Small intestine (tissue), 7 donors: ENCODE measurements around the gene RRAGD. TPM values are rescaled to one million over a fixed set of nuclear protein-coding genes. Genes with fewer than 3 reads are reported as not detected.

Experiments used
- DNase-seq, 2 donors: peaks; one replicate each; pipeline versions ENCODE4 v3.0.0 to v3.0.0-alpha.2; 2013
- FAIRE-seq: peaks from 2 replicates; lab custom pipeline; 2012; peaks lifted over from hg19 to GRCh38; lab: Jason Lieb, UNC
- H3K27ac ChIP-seq, 3 donors: one replicate each; pipeline ENCODE4 v1.5.1; 2013; ENCODE audit warnings: low read length in 2 of 3, mild to moderate bottlenecking in 2 of 3, control low read depth in 1 of 3, inconsistent platforms in 1 of 3, low read depth in 1 of 3, moderate library complexity in 1 of 3
- H3K27me3 ChIP-seq, 3 donors: one replicate each; pipeline ENCODE4 v1.6.1; 2013; ENCODE audit warnings: low read length in 3 of 3, inconsistent platforms in 1 of 3; ENCODE audit not compliant: control insufficient read depth in 3 of 3, insufficient read depth in 3 of 3
- H3K36me3 ChIP-seq, 3 donors: one replicate each; pipeline ENCODE4 v1.6.1; 2013; ENCODE audit warnings: low read length in 3 of 3, inconsistent platforms in 1 of 3, low read depth in 1 of 3, mild to moderate bottlenecking in 1 of 3, moderate library complexity in 1 of 3; ENCODE audit not compliant: control insufficient read depth in 3 of 3, insufficient read depth in 2 of 3
- H3K4me1 ChIP-seq, 3 donors: one replicate each; pipeline ENCODE4 v1.6.1; 2013; ENCODE audit warnings: low read length in 2 of 3, inconsistent platforms in 1 of 3, low read depth in 1 of 3, mild to moderate bottlenecking in 1 of 3, moderate library complexity in 1 of 3; ENCODE audit not compliant: control insufficient read depth in 3 of 3, insufficient read depth in 2 of 3
- H3K4me3 ChIP-seq, 3 donors: one replicate each; pipeline ENCODE4 v1.5.1; 2013; ENCODE audit warnings: low read length in 3 of 3, control low read depth in 1 of 3, inconsistent platforms in 1 of 3, low read depth in 1 of 3, mild to moderate bottlenecking in 1 of 3, moderate library complexity in 1 of 3
- H3K9me3 ChIP-seq, 2 donors: one replicate each; pipeline ENCODE4 v1.6.1; 2013; ENCODE audit warnings: low read depth in 1 of 2, low read length in 1 of 2; ENCODE audit not compliant: control insufficient read depth in 2 of 2, insufficient read depth in 1 of 2
- WGBS, 3 donors: extraction: QIAGEN DNeasy Blood & Tissue Kit; methylation state at CpG; one replicate each; pipeline ENCODE4 v1.1.7; 2013; 5-methylcytosine and 5-hydroxymethylcytosine counted together
- polyA plus RNA-seq, 4 donors: library from polyadenylated mRNA; stranded (reverse) in 3 of 4; unstranded in 1 of 4; fragments of 200-250 nt in 3 of 4; fragments of 120-200 nt in 1 of 4; gene quantifications; one replicate each; pipeline versions ENCODE4 v1.2.1 to v1.2.3, GENCODE V29; 2013
- donor health status: healthy with polysubstance abuse.
- donor health status: control.
- donor health status: control.
- donor health status: Bipolar disorder and iron deficiency.
- donor health status: healthy.

RRAGD gene
- polyA plus RNA-seq, 4 donors, result 0.67 to 63.9 (median 2.6) TPM

GRCh38 chr6:89381031-89381430, 31.0 kb downstream of the RRAGD start:
- no peaks in the 10 kb centered on the region for H3K27me3 ChIP-seq
- 78 to 85% (median 82%) methylated on average over 2 of the region's 2 CpGs for WGBS, 3 donors
- H3K27ac ChIP-seq, result no peak overlapping the region
- H3K4me1 ChIP-seq, result no peaks in the 10 kb centered on the region
- H3K36me3 ChIP-seq, result peaks cover 0 to 7% (median 0%) of the 10 kb centered on the region in 3 donors
- no peak for FAIRE-seq
- no peaks in the 10 kb centered on the region for H3K9me3 ChIP-seq
- no peak overlapping the region for H3K4me3 ChIP-seq
- no peak for DNase-seq

- 63 to 79% (median 72%) methylated on average over 5 of the region's 5 CpGs for WGBS, 3 donors
- no peak for DNase-seq
- FAIRE-seq, result no peak
- no peaks in the 10 kb centered on the region for H3K27me3 ChIP-seq
- H3K27ac ChIP-seq, result no peak overlapping the region
- H3K4me1 ChIP-seq, result peaks cover 0 to 3% (median 0%) of the 10 kb centered on the region in 3 donors
- H3K36me3 ChIP-seq, result no peaks in the 10 kb centered on the region
- no peak overlapping the region for H3K4me3 ChIP-seq
- no peaks in the 10 kb centered on the region for H3K9me3 ChIP-seq
Observed at GRCh38 chr6:89379281-89379680, 32.8 kb downstream of the RRAGD start.

GRCh38 chr6:89378628-89379027, 33.4 kb downstream of the RRAGD start:
- H3K36me3 ChIP-seq, result no peaks in the 10 kb centered on the region
- H3K27me3 ChIP-seq, result no peaks in the 10 kb centered on the region
- no peak overlapping the region for H3K27ac ChIP-seq
- no peak for FAIRE-seq
- 90 to 94% (median 93%) methylated on average over 4 of the region's 4 CpGs for WGBS, 3 donors
- no peaks in the 10 kb centered on the region for H3K9me3 ChIP-seq
- no peak for DNase-seq
- H3K4me3 ChIP-seq, result no peak overlapping the region
- peaks cover 0 to 3% (median 0%) of the 10 kb centered on the region in 3 donors for H3K4me1 ChIP-seq

- H3K4me1 ChIP-seq, result peaks cover 0 to 3% (median 0%) of the 10 kb centered on the region in 3 donors
Observed at GRCh38 chr6:89375427-89376267, 36.4 kb downstream of the RRAGD start.

GRCh38 chr6:89372506-89372901, 39.6 kb downstream of the RRAGD start:
- no peak overlapping the region for H3K4me3 ChIP-seq
- DNase-seq (no peak), FAIRE-seq (no peak)
- peaks cover 0 to 6% (median 0%) of the 10 kb centered on the region in 3 donors for H3K36me3 ChIP-seq
- no peaks in the 10 kb centered on the region for H3K27me3 ChIP-seq
- WGBS, 3 donors, result 35 to 54% (median 46%) methylated on average over 3 of the region's 3 CpGs
- H3K4me1 ChIP-seq, result peaks cover 0 to 3% (median 0%) of the 10 kb centered on the region in 3 donors
- H3K27ac ChIP-seq, result peak overlapping the region in 1 of 3 donors; percentile 78
- H3K9me3 ChIP-seq, result no peaks in the 10 kb centered on the region

More at GRCh38 chr6:89375427-89376267, 36.4 kb downstream of the RRAGD start:
- 38 to 60% (median 57%) methylated on average over 6 of the region's 6 CpGs for WGBS, 3 donors
- Histone ChIP-seq H3K36me3 (peaks cover 0 to 6% (median 0%) of the 10 kb centered on the region in 3 donors), H3K9me3 (no peaks in the 10 kb centered on the region), H3K4me3 (no peak overlapping the region), H3K27me3 (no peaks in the 10 kb centered on the region), H3K27ac (no peak overlapping the region)
- peak; percentile 69 to 88 for DNase-seq
- FAIRE-seq, result no peak

GRCh38 chr6:89371849-89372505, 40.1 kb downstream of the RRAGD start:
- peak; percentile 63 to 85 for DNase-seq
- Histone ChIP-seq H3K27ac (peak overlapping the region in 1 of 3 donors; percentile 36), H3K27me3 (no peaks in the 10 kb centered on the region), H3K4me1 (peaks cover 0 to 3% (median 0%) of the 10 kb centered on the region in 3 donors), H3K4me3 (no peak overlapping the region), H3K9me3 (no peaks in the 10 kb centered on the region), H3K36me3 (peaks cover 0 to 6% (median 0%) of the 10 kb centered on the region in 3 donors)
- 21 to 30% (median 24%) methylated on average over 8 of the region's 8 CpGs for WGBS, 3 donors
- FAIRE-seq, result no peak

- peaks cover 0 to 6% (median 0%) of the 10 kb centered on the region in 3 donors for H3K36me3 ChIP-seq
- WGBS, 3 donors, result 7 to 21% (median 8%) methylated on average over 7 of the region's 7 CpGs
- FAIRE-seq, result no peak
- no peak overlapping the region for H3K27ac ChIP-seq
- peak; percentile 47 to 56 for DNase-seq
- H3K4me3 ChIP-seq, result no peak overlapping the region
- H3K9me3 ChIP-seq, result no peaks in the 10 kb centered on the region
- H3K4me1 ChIP-seq, result no peaks in the 10 kb centered on the region
- no peaks in the 10 kb centered on the region for H3K27me3 ChIP-seq
Observed at GRCh38 chr6:89368999-89369398, 43.1 kb downstream of the RRAGD start.

GRCh38 chr6:89368107-89368506, 44.0 kb downstream of the RRAGD start:
- Histone ChIP-seq H3K36me3 (peaks cover 0 to 6% (median 0%) of the 10 kb centered on the region in 3 donors), H3K27ac (no peak overlapping the region), H3K4me3 (no peak overlapping the region), H3K4me1 (no peaks in the 10 kb centered on the region), H3K9me3 (no peaks in the 10 kb centered on the region), H3K27me3 (no peaks in the 10 kb centered on the region)
- 18 to 24% (median 22%) methylated on average over 6 of the region's 6 CpGs for WGBS, 3 donors
- DNase-seq (peak; percentile 56 to 69), FAIRE-seq (no peak)
